ENCODE results near the gene STAP2.

STAP2 gene

DNA sequence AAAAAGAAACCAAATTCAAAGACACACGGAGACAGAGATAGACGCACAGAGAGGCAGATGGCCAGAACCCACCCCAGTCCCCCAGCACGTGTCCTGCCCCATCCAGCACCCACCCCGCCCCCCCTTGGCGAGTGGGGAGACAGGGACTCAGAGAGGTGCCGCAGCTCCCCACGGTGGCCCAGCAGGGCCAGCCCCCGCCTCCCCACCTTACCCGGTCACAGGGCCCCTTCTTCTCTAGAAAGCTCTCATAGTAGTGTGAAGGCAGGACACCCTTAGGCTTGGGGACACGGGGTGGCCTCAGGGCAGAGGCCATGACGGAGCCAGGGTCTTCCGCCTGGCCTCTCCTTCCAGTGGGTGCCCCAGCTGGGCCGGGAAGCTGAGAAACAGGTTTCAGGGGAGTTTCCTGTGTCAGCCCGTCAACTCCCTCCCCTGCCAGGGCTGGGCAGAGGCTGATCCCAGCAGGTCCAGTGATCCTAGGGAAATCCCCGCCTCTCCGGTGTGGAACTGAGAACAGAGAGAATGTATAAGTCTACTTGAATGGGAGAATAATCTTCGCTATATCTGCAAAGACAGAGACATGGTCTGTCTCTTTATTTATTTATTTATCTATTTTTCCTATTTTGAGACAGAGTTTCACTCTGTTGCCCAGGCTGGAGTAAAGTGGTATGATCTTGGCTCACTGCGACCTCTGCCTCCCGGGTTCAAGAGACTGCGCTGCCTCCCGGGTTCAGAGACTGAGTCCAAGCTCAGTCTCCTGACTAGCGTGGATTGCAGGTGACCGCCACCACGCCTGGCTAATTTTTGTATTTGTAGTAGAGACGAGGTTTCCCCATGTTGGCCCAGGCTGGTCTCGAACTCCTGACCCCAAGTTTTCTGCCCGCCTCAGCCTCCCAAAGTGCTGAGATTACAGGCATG is at the start of gene STAP2:
Gene STAP2 (minus strand): TSS at position 387 of the 915 bp plus-strand sequence. CDS start 74 bp downstream, at position 313.
- DNase-seq (ENCODE audit: low read depth) = no peak
- no peak for TF ChIP-seq CTCF (IDR thresholded peaks at IDR 0.05; ENCODE audit: control insufficient read depth, insufficient read depth, low read depth, low read length, missing control alignments)
- peak within 1 kb of the TSS; percentile 9 for H3K4me3 ChIP-seq (ENCODE audit: control insufficient read depth, low read depth, low read length)

GRCh38 chr19:4386041-4386782 is 47.6 kb upstream of the STAP2 start:
- H3K4me3 ChIP-seq (ENCODE audit: control insufficient read depth, low read depth, low read length) = no peak overlapping the region
- TF ChIP-seq CTCF (IDR thresholded peaks at IDR 0.05; ENCODE audit: control insufficient read depth, insufficient read depth, low read depth, low read length, missing control alignments) = peak; percentile 14
- no peak for DNase-seq (ENCODE audit: low read depth)

GRCh38 chr19:4385291-4386040 is 46.8 kb upstream of the STAP2 start:
- H3K4me3 ChIP-seq (ENCODE audit: control insufficient read depth, low read depth, low read length) = no peak overlapping the region

GRCh38 chr19:4380254-4380727 is 41.7 kb upstream of the STAP2 start:
- no peak for TF ChIP-seq CTCF (IDR thresholded peaks at IDR 0.05; ENCODE audit: control insufficient read depth, insufficient read depth, low read depth, low read length, missing control alignments)
- no peak overlapping the region for H3K4me3 ChIP-seq (ENCODE audit: control insufficient read depth, low read depth, low read length)

More at GRCh38 chr19:4385291-4386040, 46.8 kb upstream of the STAP2 start:
- TF ChIP-seq CTCF (IDR thresholded peaks at IDR 0.05; ENCODE audit: control insufficient read depth, insufficient read depth, low read depth, low read length, missing control alignments) = no peak
- DNase-seq (ENCODE audit: low read depth) = no peak

DNA sequence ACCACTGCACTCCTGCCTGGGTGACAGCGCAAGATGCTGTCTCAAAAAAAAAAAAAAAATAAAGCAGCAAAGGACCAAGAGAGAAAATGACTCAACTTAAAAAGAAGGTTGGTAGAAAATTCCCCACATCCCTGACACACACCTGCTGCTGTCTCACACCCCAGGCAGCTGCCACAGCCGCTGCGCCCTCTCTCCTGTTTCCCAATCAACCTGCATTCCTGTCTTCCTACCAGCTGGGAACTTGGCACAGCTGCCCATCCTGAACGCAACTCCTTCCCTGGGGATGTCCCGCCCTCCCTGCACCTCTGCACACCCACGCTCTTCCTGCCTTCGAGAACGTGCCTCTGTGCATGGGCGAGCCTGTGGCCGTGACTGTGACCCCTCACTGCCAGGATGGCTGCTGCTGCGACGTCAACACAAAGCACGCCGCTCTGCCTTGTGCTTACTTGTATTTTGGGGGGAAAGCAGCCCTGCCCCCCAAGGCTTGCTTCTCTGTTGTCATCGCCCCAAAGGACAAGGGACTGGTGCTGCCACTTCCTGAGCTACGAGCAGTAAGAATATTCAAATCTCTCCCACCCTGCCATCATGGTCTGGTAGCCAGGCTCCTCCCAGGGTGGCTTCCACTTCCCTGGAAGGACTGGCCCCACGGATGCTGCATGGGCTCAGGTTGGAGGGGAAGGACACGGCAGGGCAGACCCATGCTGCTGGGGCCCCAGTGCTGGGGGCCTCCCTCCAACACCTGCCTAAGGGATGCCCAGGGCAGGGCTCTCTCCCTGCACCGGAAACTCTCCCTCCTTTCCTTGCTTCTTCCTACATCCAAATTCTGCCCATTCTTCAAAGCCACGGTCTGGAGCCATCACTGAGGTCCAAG is 41.0 kb upstream of the STAP2 start:
- H3K4me3 ChIP-seq (ENCODE audit: control insufficient read depth, low read depth, low read length) = no peak overlapping the region
- no peak for TF ChIP-seq CTCF (IDR thresholded peaks at IDR 0.05; ENCODE audit: control insufficient read depth, insufficient read depth, low read depth, low read length, missing control alignments)
- no peak for DNase-seq (ENCODE audit: low read depth)

More at GRCh38 chr19:4380254-4380727, 41.7 kb upstream of the STAP2 start:
- DNase-seq (ENCODE audit: low read depth) = no peak
